RPMI7951 (cell line): ENCODE measurements around the gene FXR1. TPM values are rescaled to one million over a fixed set of nuclear protein-coding genes. Genes with fewer than 3 reads are reported as not detected.

Experiments used
- DNase-seq: peaks from one replicate; pipeline ENCODE4 v3.0.0-alpha.2; 2012; ENCODE audit warnings: low read depth
- total RNA-seq: library from RNA; depleted of rRNA; stranded (reverse); fragments of >200 nt; shearing (Covaris generic); gene quantifications from 2 replicates; pipeline ENCODE4 v1.2.3, GENCODE V29; 2014; rRNA removed

FXR1 gene
- total RNA-seq: 122 and 167 TPM in 2 replicates

- peak; percentile 85 for DNase-seq
These were observed at the start of gene FXR1 for GRCh38 chr3:180912304-180913296. Gene FXR1, plus strand, starts transcription at chr3:180912670. Its CDS starts 16 bp downstream, at chr3:180912686.

DNA sequence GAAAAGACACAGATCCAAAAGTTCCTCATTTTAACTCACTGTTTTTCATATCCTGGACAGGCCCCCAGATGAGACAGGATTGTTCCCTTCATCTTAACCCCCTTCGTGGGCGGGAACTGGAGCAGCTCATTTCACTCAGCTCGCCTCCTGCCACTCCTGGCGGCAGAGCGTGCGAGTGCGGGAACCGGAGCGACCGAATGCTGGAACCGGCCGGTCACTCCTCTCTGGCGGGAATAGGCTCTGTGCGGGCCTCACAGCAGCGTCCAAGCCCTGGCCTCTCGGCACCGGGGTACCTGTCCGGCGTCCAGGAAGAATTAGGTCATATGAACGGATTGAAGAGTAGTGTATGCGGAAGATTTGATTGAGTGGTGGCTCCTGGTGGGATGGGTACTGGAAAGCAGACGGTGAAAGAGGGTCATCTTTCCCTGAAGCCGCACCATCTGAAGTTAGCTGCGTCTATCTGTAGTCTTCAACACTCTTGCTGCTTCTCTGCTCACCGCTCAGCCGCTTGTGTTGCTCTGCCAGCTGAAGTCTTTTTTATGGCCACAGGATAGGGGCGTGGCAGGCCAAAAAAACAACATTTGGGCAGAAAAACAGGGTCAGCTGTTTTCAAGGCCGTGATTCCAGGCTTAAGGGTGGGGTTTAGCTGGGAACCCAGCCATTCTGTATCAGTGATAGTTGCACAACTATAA is 42.3 kb upstream of the FXR1 start:
- DNase-seq: no peak

GRCh38 chr3:180871901-180872300 is 40.6 kb upstream of the FXR1 start:
- DNase-seq: peak; percentile 88

GRCh38 chr3:180872430-180872829 is 40.0 kb upstream of the FXR1 start:
- DNase-seq: peak; percentile 73

GRCh38 chr3:180875124-180875698 is 37.3 kb upstream of the FXR1 start:
- peak; percentile 10 for DNase-seq

GRCh38 chr3:180881065-180881801 is 31.2 kb upstream of the FXR1 start:
- no peak for DNase-seq

GRCh38 chr3:180882115-180882514 is 30.4 kb upstream of the FXR1 start:
- no peak for DNase-seq

- DNase-seq: no peak
These were observed 23.4 kb upstream of the FXR1 start for GRCh38 chr3:180888992-180889560.

DNA sequence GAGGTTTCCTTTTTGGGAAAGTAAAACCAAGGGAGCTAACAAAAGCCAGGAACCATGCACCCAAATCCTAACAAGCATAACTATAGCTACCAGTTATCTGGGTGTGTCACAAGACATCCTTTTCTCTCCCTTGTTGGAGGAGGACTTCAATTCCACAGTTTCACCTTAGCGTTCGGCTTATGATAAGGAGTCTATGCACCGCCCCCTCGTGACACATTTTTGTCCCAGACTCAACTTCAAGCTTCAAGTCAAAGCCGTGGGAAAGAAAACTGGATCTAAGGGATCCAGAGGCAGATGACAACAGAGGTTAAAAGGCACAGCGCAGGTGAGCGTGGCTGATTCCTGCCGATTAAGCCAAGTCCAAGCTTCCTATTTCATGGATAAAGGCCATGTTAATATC is 13.9 kb upstream of the FXR1 start:
- no peak for DNase-seq

GRCh38 chr3:180909369-180910127 is 2.9 kb upstream of the FXR1 start:
- DNase-seq: no peak

DNA sequence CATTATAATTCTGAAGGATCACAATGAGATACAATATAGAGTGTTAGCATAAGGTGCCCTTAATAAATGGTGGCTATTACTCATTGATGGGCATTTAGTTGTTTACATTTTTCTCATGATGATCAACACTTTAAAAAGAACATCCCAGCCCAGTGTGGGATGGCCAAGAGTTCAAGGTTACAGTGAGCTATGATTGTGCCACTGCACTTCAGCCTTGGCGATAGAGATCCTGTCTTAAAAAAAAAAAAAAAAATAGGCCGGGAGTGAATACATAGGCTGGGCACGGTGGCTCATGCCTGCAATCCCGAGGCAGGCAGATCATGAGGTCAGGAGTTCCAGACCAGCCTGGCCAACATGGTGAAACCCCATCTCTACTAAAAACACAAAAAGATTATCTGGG is 1.6 kb upstream of the FXR1 start:
- no peak for DNase-seq

GRCh38 chr3:180911876-180912303 is 580 bp upstream of the FXR1 start:
- no peak for DNase-seq

DNA sequence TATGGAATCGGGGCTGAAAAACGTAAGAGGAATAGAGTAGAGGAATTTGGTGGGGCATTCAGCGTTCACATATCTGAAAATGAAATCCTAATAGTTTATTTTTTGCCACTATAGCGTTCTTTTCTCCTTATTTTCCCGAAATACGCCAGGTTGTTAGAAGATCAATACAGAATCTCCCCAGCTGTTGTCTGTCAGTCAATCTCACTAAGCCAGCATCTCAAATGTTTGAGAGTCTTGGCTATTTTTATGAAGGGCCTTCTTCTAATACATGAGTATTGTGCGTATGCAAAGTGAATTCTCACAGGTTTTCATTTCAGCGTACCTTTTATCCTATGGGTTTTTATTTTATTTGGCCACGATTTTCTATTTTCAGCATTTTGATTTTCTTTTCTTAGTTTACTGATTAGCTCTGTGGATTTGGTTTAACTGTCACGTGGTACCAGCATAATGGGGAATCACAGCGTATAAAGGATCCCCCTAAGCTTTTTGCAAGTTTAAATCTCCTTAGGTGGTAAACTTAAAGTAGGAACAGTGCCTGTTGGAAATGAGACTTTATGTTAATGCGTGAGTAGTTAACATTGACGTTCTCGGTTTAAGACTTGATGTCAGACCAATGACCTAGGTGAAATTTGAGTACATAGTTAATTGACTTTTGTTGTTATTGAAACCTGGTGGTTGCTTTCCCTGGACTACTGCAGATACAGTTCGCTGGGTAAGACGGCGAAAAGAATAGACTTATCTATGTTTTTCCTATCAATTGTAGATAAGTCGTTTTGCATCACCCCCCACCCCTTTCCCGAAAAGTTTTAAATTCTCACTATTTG is 1.3 kb downstream of the FXR1 start:
- DNase-seq: peak; percentile 17

DNA sequence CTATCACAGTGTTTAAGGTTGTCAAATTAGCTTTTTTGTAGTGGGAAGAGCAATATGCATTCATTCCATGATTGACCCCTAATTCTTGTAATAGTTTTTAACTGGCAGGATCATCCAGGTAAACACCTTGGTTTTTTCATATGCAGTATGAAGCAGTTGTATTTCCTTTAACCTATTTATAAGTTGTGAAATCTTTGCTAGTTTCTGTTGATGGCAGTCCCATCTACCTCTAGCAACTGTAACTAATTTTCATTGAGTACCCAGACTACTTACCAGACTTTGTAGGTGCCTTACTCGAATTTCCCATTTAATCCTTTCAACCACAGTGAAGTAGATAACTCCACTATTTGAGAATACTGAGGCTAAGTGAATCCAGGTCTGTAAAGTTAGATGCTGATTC is 6.1 kb downstream of the FXR1 start:
- no peak for DNase-seq

DNA sequence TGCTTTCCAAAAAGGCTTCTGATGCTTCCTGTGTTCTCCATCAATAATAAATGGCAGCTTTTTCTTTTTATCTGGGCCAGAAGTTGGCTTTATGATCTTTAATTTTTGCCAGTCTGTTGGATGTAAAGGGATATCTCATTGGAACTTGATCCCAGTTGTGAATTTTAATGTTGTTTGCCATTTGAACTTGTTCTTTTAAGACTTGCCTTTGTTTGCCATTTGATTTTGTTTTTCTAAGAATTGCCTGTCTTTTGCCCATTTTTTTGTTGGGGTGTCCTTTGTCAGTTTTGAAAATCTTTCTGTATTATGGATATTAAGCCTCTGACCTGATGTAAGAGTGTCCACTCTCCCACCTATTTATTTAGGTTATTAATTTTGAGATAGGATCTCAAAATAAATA is 9.8 kb downstream of the FXR1 start:
- DNase-seq: no peak

GRCh38 chr3:180923561-180923960 is 11.1 kb downstream of the FXR1 start:
- no peak for DNase-seq

DNA sequence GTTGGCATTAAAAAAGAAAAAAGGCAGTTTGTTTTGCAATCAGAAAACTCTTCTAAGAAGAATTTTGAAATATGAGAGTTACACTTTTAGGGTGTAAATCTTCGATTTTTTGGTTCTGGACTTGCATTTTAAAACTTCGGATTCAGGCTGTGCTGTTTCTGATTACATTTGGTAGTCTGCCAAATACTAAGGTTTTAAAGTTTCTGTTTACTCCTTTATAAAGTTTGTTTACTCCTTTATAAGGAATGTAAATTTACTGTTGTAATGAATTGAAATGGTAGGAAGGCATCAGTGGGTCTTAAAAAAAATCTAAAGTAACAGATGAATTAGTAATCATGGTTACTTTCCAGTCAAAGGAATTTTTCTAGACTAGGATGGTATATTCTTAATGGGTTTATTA is 14.1 kb downstream of the FXR1 start:
- no peak for DNase-seq

- DNase-seq: no peak
These were observed 16.9 kb downstream of the FXR1 start for GRCh38 chr3:180929376-180929775.

DNA sequence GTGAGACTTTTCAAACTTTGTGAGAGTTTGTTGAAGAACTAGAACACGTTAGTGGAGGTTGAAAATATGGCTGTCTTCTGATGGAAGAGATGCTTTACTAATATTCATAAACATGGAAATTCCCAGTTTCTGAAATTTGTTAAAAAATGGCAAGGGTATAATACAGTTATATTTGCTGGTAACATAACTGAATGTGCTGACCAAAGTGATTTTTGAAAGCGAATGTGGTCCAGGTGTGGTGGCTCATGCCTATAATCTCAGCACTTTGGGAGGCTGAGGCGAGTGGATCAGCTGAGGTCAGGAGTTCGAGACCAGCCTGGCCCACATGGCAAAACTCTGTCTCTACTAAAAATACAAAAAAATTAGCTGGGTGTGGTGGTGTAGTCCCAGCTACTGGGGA is 18.1 kb downstream of the FXR1 start:
- no peak for DNase-seq

DNA sequence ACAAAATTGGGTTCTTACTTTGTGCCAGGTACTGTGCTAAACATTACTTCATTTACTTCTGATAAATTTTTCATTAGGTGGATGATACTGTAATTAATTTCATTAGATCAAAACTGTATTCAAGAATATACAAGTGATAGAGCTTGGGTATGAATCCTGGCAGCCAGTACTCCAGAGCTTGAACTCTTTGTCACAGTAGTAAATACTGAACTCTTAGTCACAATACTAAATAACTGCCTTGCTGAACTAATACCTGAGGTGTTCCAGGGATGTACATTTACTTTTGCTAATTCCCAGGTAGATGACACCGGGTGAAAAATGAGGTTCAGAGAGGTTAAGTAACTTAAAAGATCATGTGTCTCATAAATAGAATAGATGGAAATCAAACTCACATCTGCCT is 20.3 kb downstream of the FXR1 start:
- no peak for DNase-seq
